ENCODE results near the gene TMEM175. TPM values are rescaled to one million over a fixed set of nuclear protein-coding genes. Genes with fewer than 3 reads are reported as not detected.

Gene TMEM175
- total and polyA plus RNA-seq, 9 donors, result 10.6 to 28.4 (median 21.2) TPM

GRCh38 chr4:905485-906338, 26.5 kb upstream of the TMEM175 start:
- TF ChIP-seq CTCF (IDR thresholded peaks at IDR 0.05), result no peak
- TF ChIP-seq EP300 (IDR thresholded peaks at IDR 0.05), result no peak
- TF ChIP-seq POLR2A (IDR thresholded peaks at IDR 0.05), result no peak
- Histone ChIP-seq H3K27me3 (no peaks in the 10 kb centered on the region), H3K36me3 (no peaks in the 10 kb centered on the region), H3K4me1 (ENCODE audit: insufficient read depth) (no peaks in the 10 kb centered on the region), H3K27ac (no peak overlapping the region), H3K9me3 (no peaks in the 10 kb centered on the region), H3K4me3 (no peak overlapping the region)
- WGBS, 3 donors, result 95 to 98% (median 96%) methylated on average over 49 of the region's 49 CpGs
- no peak for DNase-seq
- intact Hi-C loops (cut with DNase I), result no loop called here

- Histone ChIP-seq H3K4me1 (ENCODE audit: insufficient read depth) (no peaks in the 10 kb centered on the region), H3K27me3 (no peaks in the 10 kb centered on the region), H3K36me3 (no peaks in the 10 kb centered on the region), H3K9me3 (no peaks in the 10 kb centered on the region), H3K4me3 (no peak overlapping the region), H3K27ac (no peak overlapping the region)
- no peak for DNase-seq
- intact Hi-C loops (cut with DNase I), result no loop called here
- 93 to 94% (median 93%) methylated on average over 20 of the region's 20 CpGs for WGBS, 3 donors
- no peak for TF ChIP-seq POLR2A (IDR thresholded peaks at IDR 0.05)
- no peak for TF ChIP-seq CTCF (IDR thresholded peaks at IDR 0.05)
- no peak for TF ChIP-seq EP300 (IDR thresholded peaks at IDR 0.05)
Measured at GRCh38 chr4:906339-907102, 25.7 kb upstream of the TMEM175 start.

GRCh38 chr4:907103-907400, 25.2 kb upstream of the TMEM175 start:
- no peak for DNase-seq
- Histone ChIP-seq H3K27ac (no peak overlapping the region), H3K4me1 (ENCODE audit: insufficient read depth) (no peaks in the 10 kb centered on the region), H3K36me3 (no peaks in the 10 kb centered on the region), H3K27me3 (no peaks in the 10 kb centered on the region), H3K9me3 (no peaks in the 10 kb centered on the region), H3K4me3 (no peak overlapping the region)
- intact Hi-C loops (cut with DNase I), result no loop called here
- 86 to 93% (median 92%) methylated on average over 7 of the region's 7 CpGs for WGBS, 3 donors
- no peak for TF ChIP-seq CTCF (IDR thresholded peaks at IDR 0.05)
- no peak for TF ChIP-seq POLR2A (IDR thresholded peaks at IDR 0.05)
- no peak for TF ChIP-seq EP300 (IDR thresholded peaks at IDR 0.05)

- no peaks in the 10 kb centered on the region for H3K9me3 ChIP-seq
- no peak overlapping the region for H3K27ac ChIP-seq
- H3K4me1 ChIP-seq (ENCODE audit: insufficient read depth), result peaks cover under 1% of the 10 kb centered on the region
- H3K4me3 ChIP-seq, result no peak overlapping the region
- H3K27me3 ChIP-seq, result no peaks in the 10 kb centered on the region
- intact Hi-C loops (cut with DNase I), result no loop called here
- TF ChIP-seq POLR2A (IDR thresholded peaks at IDR 0.05) (no peak), EP300 (IDR thresholded peaks at IDR 0.05) (no peak), CTCF (IDR thresholded peaks at IDR 0.05) (no peak)
- no peaks in the 10 kb centered on the region for H3K36me3 ChIP-seq
- WGBS, 3 donors, result 77 to 78% (median 77%) methylated on average over 35 of the region's 35 CpGs
- DNase-seq, result no peak
Measured at GRCh38 chr4:907691-908425, 24.4 kb upstream of the TMEM175 start.
